Spleen (tissue), 7 donors: ENCODE measurements around the gene UNC5CL.

Experiments
- CTCF ChIP-seq, 11 experiments: fragments of 200-600 bp in 7 of 11; fragments of 450-650 bp in 4 of 11; sonication (generic) in 4 of 11; IDR thresholded peaks in 8 of 11; conservative IDR thresholded peaks in 3 of 11; 1 replicate in 7 of 11; 2 replicates in 4 of 11; pipeline versions ENCODE4 v1.4.0 to v1.8.0; 2016 to 2021; ENCODE audit warnings: antibody characterized with exemption in 11 of 11, inconsistent platforms in 4 of 11, mild to moderate bottlenecking in 1 of 11
- POLR2A ChIP-seq, 3 donors: fragments of 450-650 bp; IDR thresholded peaks; one replicate each; pipeline ENCODE4 v1.5.1; 2017; ENCODE audit warnings: antibody characterized with exemption in 3 of 3, mild to moderate bottlenecking in 1 of 3
- POLR2AphosphoS5 ChIP-seq, 3 donors: sonication (generic); formaldehyde crosslinking; IDR thresholded peaks; one replicate each; pipeline ENCODE4 v1.5.1; 2017; ENCODE audit warnings: antibody characterized with exemption in 3 of 3
- donor health status: DM: no; HTN: no; CAD: no; lungs with moderate emphysema.
- donor health status: DM: no; HTN: no; CAD: no.
- donor health status: DM: no; HTN: no; CAD: no.

- TF ChIP-seq POLR2AphosphoS5 (IDR thresholded peaks at IDR 0.05) (no peak), POLR2A (IDR thresholded peaks at IDR 0.05) (no peak), CTCF (IDR thresholded peaks at IDR 0.05 in 8 of 11, conservative IDR thresholded peaks at IDR 0.05 in 3 of 11) (no peak)
Observed at GRCh38 chr6:40978687-40979289, 60.2 kb downstream of the UNC5CL start.
